Activated CD8-positive, alpha-beta T cell treated with anti-CD3 and anti-CD28 coated beads for 36 hours (primary cell): ENCODE data around the gene NTRK2. TPM values are rescaled to one million over a fixed set of nuclear protein-coding genes. Genes with fewer than 3 reads are reported as not detected.

ENCODE experiments used
- ATAC-seq: fragments of 200-7000 bp; cut with Tn5 transposase; one replicate; pipeline ENCODE4 v1.10.0; 2021; ENCODE audit warnings: mild to moderate bottlenecking, moderate library complexity
- CTCF ChIA-PET: fragments of 350-600 bp; sonication (Branson Sonifier 250); formaldehyde crosslinking; loops from one replicate; lab custom pipeline; 2021; ENCODE audit warnings: antibody characterized with exemption; lab: Charles Lee
- POLR2A ChIA-PET: fragments of 350-600 bp; sonication (Branson Sonifier 250); formaldehyde crosslinking; loops from one replicate; lab custom pipeline; 2021; ENCODE audit warnings: antibody characterized with exemption; lab: Charles Lee
- DNase-seq: peaks from one replicate; pipeline ENCODE4 v3.0.0-alpha.2; 2020
- H3K27ac Mint-ChIP-seq: one replicate; pipeline ENCODE4 v1.8.0; 2021; ENCODE audit warnings: mild to moderate bottlenecking, mixed read lengths
- H3K27me3 Mint-ChIP-seq: one replicate; pipeline ENCODE4 v1.8.0; 2021; ENCODE audit warnings: mixed read lengths
- H3K36me3 Mint-ChIP-seq: one replicate; pipeline ENCODE4 v1.8.0; 2021; ENCODE audit warnings: low read depth, mixed read lengths
- H3K4me1 Mint-ChIP-seq: one replicate; pipeline ENCODE4 v1.8.0; 2021; ENCODE audit warnings: low read depth, mixed read lengths
- H3K4me3 Mint-ChIP-seq: one replicate; pipeline ENCODE4 v1.8.0; 2021; ENCODE audit warnings: mild to moderate bottlenecking, moderate library complexity, mixed read lengths
- H3K9me3 Mint-ChIP-seq: one replicate; pipeline ENCODE4 v1.8.0; 2021; ENCODE audit warnings: mixed read lengths
- CTCF ChIP-seq: fragments of 200-600 bp; IDR thresholded peaks from one replicate; pipeline ENCODE4 v1.8.0; 2022; ENCODE audit warnings: antibody characterized with exemption, mild to moderate bottlenecking
- intact Hi-C: fragments of 100-400 bp; cut with micrococcal nuclease; formaldehyde crosslinking; loops from one replicate; pipeline ENCODE4 v1.10.0; 2022
- total RNA-seq, 2 experiments: library from RNA; stranded (reverse); gene quantifications; one replicate each; pipeline ENCODE4 v1.2.3, GENCODE V29; 2021

Gene NTRK2
- total RNA-seq, 2 experiments from 2014 or later = 0.07 to 0.09 TPM

- ATAC-seq = no peak
- no peak for DNase-seq
- Mint-ChIP-seq H3K27me3 (no peaks in the 10 kb centered on the region), H3K27ac (no peak overlapping the region), H3K4me1 (no peaks in the 10 kb centered on the region), H3K36me3 (no peaks in the 10 kb centered on the region), H3K4me3 (no peak overlapping the region), H3K9me3 (no peaks in the 10 kb centered on the region)
- CTCF ChIA-PET = no interaction called here
- TF ChIP-seq CTCF = no peak
- POLR2A ChIA-PET = no interaction called here
- intact Hi-C loops = no loop called here
These were observed 9.8 kb upstream of the NTRK2 start for GRCh38 chr9:84659773-84660172.

- Mint-ChIP-seq H3K4me3 (no peak overlapping the region), H3K36me3 (no peaks in the 10 kb centered on the region), H3K27me3 (peaks cover 50% of the 10 kb centered on the region), H3K4me1 (peaks cover 13% of the 10 kb centered on the region), H3K27ac (no peak overlapping the region), H3K9me3 (no peaks in the 10 kb centered on the region)
- no peak for TF ChIP-seq CTCF
- CTCF ChIA-PET = no interaction called here
- ATAC-seq (no peak), DNase-seq (peak; percentile 5)
- intact Hi-C loops = no loop called here
- POLR2A ChIA-PET = no interaction called here
These were observed 1.8 kb upstream of the NTRK2 start for GRCh38 chr9:84667571-84668195.

- peaks cover 50% of the 10 kb centered on the region for H3K27me3 Mint-ChIP-seq
- no peaks in the 10 kb centered on the region for H3K36me3 Mint-ChIP-seq
- POLR2A ChIA-PET = no interaction called here
These were observed 1.1 kb upstream of the NTRK2 start for GRCh38 chr9:84668196-84669012.

GRCh38 chr9:84669013-84669287 lies 579 bp upstream of the NTRK2 start:
- H3K4me1 Mint-ChIP-seq = peaks cover 13% of the 10 kb centered on the region
- no peak for ATAC-seq
- peak overlapping the region; percentile 46 for H3K4me3 Mint-ChIP-seq
- peaks cover 50% of the 10 kb centered on the region for H3K27me3 Mint-ChIP-seq
- intact Hi-C loops = no loop called here
- no peaks in the 10 kb centered on the region for H3K36me3 Mint-ChIP-seq
- no peak for TF ChIP-seq CTCF
- ChIA-PET POLR2A (no interaction called here), CTCF (interaction anchor here (0.8 to 1.1 kb wide), 2 partner anchors 27 to 113 kb away, joined by 3 read pairs; no protein-coding TSS in a partner anchor)
- no peak overlapping the region for H3K27ac Mint-ChIP-seq
- no peaks in the 10 kb centered on the region for H3K9me3 Mint-ChIP-seq
- no peak for DNase-seq

More at GRCh38 chr9:84668196-84669012, 1.1 kb upstream of the NTRK2 start:
- ATAC-seq (peak; percentile 79), DNase-seq (peak; percentile 43)
- Mint-ChIP-seq H3K27ac (no peak overlapping the region), H3K4me1 (peaks cover 13% of the 10 kb centered on the region), H3K9me3 (no peaks in the 10 kb centered on the region), H3K4me3 (peak overlapping the region; percentile 46)
- peak; percentile 14 for TF ChIP-seq CTCF
- intact Hi-C loops = no loop called here
- CTCF ChIA-PET = interaction anchor here (0.8 to 1.1 kb wide), 2 partner anchors 28 to 113 kb away, joined by 3 read pairs; no protein-coding TSS in a partner anchor
